GM13977 (cell line): Measurements from ENCODE around the gene CRYBG3.

Experiments
- DNase-seq: peaks from one replicate; pipeline ENCODE4 v3.0.0; 2012; ENCODE audit warnings: low spot score
- CTCF ChIP-seq: IDR thresholded peaks from 2 replicates; pipeline ENCODE4 v1.5.1; 2012; ENCODE audit warnings: mild to moderate bottlenecking, control low read depth; ENCODE audit not compliant: insufficient read depth; ENCODE audit errors: extremely low read depth, missing control alignments
- in situ Hi-C: fragments of 300-500 bp; cut with MboI; formaldehyde crosslinking; loops from one replicate; pipeline ENCODE4 v1.12.0; 2022; ENCODE audit warnings: low sequenced_read_pairs, low pct_unique_long_range_greater_than_20kb, mixed read lengths, inconsistent platforms; ENCODE audit not compliant: unreplicated experiment

CRYBG3 gene

GRCh38 chr3:97991293-97991682, 169.5 kb downstream of the CRYBG3 start:
- in situ Hi-C loops, result no loop called here
- no peak for DNase-seq
- no peak for TF ChIP-seq CTCF

GRCh38 chr3:97992547-97993173, 170.8 kb downstream of the CRYBG3 start:
- no peak for TF ChIP-seq CTCF
- in situ Hi-C loops, result no loop called here
- no peak for DNase-seq

GRCh38 chr3:97993526-97993925, 171.7 kb downstream of the CRYBG3 start:
- no peak for TF ChIP-seq CTCF
- no peak for DNase-seq
- in situ Hi-C loops, result no loop called here

- DNase-seq, result no peak
- in situ Hi-C loops, result no loop called here
- no peak for TF ChIP-seq CTCF
Measured at GRCh38 chr3:97994328-97994945, 172.6 kb downstream of the CRYBG3 start.
